Caco-2 (cell line): ENCODE data around the gene OTUD6A. TPM values are rescaled to one million over a fixed set of nuclear protein-coding genes. Genes with fewer than 3 reads are reported as not detected.

Experiments
- BruUV-seq: library from RNA; stranded (reverse); fragments of 400-500 nt; replicated peaks from 2 replicates; lab custom pipeline; 2021; lab: Mats Ljungman, UMichigan
- CTCF ChIA-PET: fragments of 300-600 bp; sonication (Branson Sonifier 250); formaldehyde crosslinking; loops from one replicate; lab custom pipeline; 2022; ENCODE audit warnings: antibody characterized with exemption; lab: Charles Lee
- POLR2A ChIA-PET: fragments of 300-600 bp; sonication (Branson Sonifier 250); formaldehyde crosslinking; loops from one replicate; lab custom pipeline; 2022; ENCODE audit warnings: antibody characterized with exemption; lab: Charles Lee
- DNase-seq, 2 experiments: peaks; one replicate each; pipeline versions ENCODE4 v3.0.0 to v3.0.0-alpha.2; 2020 to 2022
- H3K27me3 ChIP-seq: replicated peaks from 2 replicates; pipeline ENCODE4 v1.6.0; 2011; ENCODE audit warnings: low read length; ENCODE audit not compliant: control insufficient read depth, insufficient read depth
- H3K36me3 ChIP-seq: 2 replicates; pipeline ENCODE4 v1.5.1; 2011; ENCODE audit warnings: low read length; ENCODE audit not compliant: control insufficient read depth, insufficient read depth
- H3K4me1 ChIP-seq: fragments of 250-450 bp; sonication (Bioruptor Pico); 2 replicates; pipeline ENCODE4 v1.5.1; 2020; ENCODE audit warnings: mild to moderate bottlenecking
- H3K4me3 ChIP-seq: 2 replicates; pipeline ENCODE4 v1.5.1; 2011; ENCODE audit warnings: low read depth, mild to moderate bottlenecking, control low read depth, low read length
- H3K9me3 ChIP-seq: fragments of 250-450 bp; sonication (Bioruptor Pico); 2 replicates; pipeline ENCODE4 v1.5.1; 2020; ENCODE audit warnings: mild to moderate bottlenecking, moderate library complexity
- H3K27ac Mint-ChIP-seq: one replicate; pipeline ENCODE4 v1.8.0; 2022; ENCODE audit warnings: mixed read lengths; ENCODE audit not compliant: unreplicated experiment
- H3K27me3 Mint-ChIP-seq: one replicate; pipeline ENCODE4 v1.8.0; 2022; ENCODE audit warnings: mixed read lengths; ENCODE audit not compliant: insufficient read depth, unreplicated experiment
- H3K36me3 Mint-ChIP-seq: one replicate; pipeline ENCODE4 v1.8.0; 2022; ENCODE audit warnings: mild to moderate bottlenecking, mixed read lengths; ENCODE audit not compliant: insufficient read depth, unreplicated experiment
- H3K4me1 Mint-ChIP-seq: one replicate; pipeline ENCODE4 v1.8.0; 2022; ENCODE audit warnings: low read depth, mixed read lengths; ENCODE audit not compliant: unreplicated experiment
- H3K4me3 Mint-ChIP-seq: one replicate; pipeline ENCODE4 v1.8.0; 2022; ENCODE audit warnings: mild to moderate bottlenecking, moderate library complexity, mixed read lengths; ENCODE audit not compliant: unreplicated experiment
- H3K9me3 Mint-ChIP-seq: one replicate; pipeline ENCODE4 v1.8.0; 2022; ENCODE audit warnings: mixed read lengths; ENCODE audit not compliant: unreplicated experiment
- intact Hi-C: fragments of 100-400 bp; cut with micrococcal nuclease; formaldehyde crosslinking; loops from one replicate; pipeline ENCODE4 v1.10.0; 2022; ENCODE audit not compliant: unreplicated experiment
- total RNA-seq: library from RNA; stranded (reverse); gene quantifications from 2 replicates; pipeline ENCODE4 v1.2.3, GENCODE V29; 2022
- TF ChIP-seq, protein P1 (sequence below), 2 experiments: fragments of 200-600 bp in 1 of 2; IDR thresholded peaks; 1 replicate in 1 of 2; 2 replicates in 1 of 2; pipeline versions ENCODE4 v1.5.1 to v1.8.0; 2011 to 2022; ENCODE audit warnings: antibody characterized with exemption in 1 of 2, control low read depth in 1 of 2, inconsistent platforms in 1 of 2, low read depth in 1 of 2, low read length in 1 of 2, mild to moderate bottlenecking in 1 of 2, moderate library complexity in 1 of 2; ENCODE audit not compliant: insufficient read depth in 1 of 2, severe bottlenecking in 1 of 2, unreplicated experiment in 1 of 2

OTUD6A gene
- total RNA-seq, 1 experiment from 2014 or later, result not detected

- no peak for DNase-seq
- Mint-ChIP-seq H3K9me3 (no peaks in the 10 kb centered on the region), H3K27me3 (peaks cover 12% of the 10 kb centered on the region), H3K36me3 (no peaks in the 10 kb centered on the region), H3K27ac (no peak overlapping the region), H3K4me1 (no peaks in the 10 kb centered on the region), H3K4me3 (no peak overlapping the region)
- no TSS peak for BruUV-seq
- Histone ChIP-seq H3K36me3 (no peaks in the 10 kb centered on the region), H3K4me1 (no peaks in the 10 kb centered on the region), H3K9me3 (no peaks in the 10 kb centered on the region), H3K4me3 (no peak overlapping the region), H3K27me3 (no peaks in the 10 kb centered on the region)
- TF ChIP-seq, protein P1, sequence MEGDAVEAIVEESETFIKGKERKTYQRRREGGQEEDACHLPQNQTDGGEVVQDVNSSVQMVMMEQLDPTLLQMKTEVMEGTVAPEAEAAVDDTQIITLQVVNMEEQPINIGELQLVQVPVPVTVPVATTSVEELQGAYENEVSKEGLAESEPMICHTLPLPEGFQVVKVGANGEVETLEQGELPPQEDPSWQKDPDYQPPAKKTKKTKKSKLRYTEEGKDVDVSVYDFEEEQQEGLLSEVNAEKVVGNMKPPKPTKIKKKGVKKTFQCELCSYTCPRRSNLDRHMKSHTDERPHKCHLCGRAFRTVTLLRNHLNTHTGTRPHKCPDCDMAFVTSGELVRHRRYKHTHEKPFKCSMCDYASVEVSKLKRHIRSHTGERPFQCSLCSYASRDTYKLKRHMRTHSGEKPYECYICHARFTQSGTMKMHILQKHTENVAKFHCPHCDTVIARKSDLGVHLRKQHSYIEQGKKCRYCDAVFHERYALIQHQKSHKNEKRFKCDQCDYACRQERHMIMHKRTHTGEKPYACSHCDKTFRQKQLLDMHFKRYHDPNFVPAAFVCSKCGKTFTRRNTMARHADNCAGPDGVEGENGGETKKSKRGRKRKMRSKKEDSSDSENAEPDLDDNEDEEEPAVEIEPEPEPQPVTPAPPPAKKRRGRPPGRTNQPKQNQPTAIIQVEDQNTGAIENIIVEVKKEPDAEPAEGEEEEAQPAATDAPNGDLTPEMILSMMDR (IDR thresholded peaks at IDR 0.05; ENCODE audit: insufficient read depth in 1 of 2, low read depth in 1 of 2, low read length in 1 of 2, severe bottlenecking in 1 of 2, unreplicated experiment in 1 of 2), result no peak
- ChIA-PET CTCF (no interaction called here), POLR2A (no interaction called here)
- intact Hi-C loops, result no loop called here
Measured at GRCh38 chrX:70049406-70049805, 12.9 kb upstream of the OTUD6A start.

DNA sequence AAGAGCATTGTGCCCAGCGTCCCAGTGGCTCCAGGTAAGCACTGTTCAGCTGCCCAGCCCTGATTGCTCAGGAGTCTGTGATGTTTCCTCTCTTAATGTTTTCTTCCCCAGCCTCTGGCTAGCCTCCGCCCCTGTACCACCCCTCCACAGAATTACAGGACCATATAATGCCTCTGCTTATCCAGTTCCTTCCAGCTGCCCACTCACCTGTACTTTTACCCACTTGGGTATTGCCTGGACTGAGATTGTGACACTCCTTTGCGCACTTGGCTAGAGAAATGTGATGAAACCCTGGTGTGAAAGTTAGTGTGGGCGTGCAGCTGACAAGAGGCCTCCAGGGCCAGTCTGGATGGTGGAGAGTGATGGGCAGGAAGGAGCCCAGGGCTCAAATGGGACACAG is 12.3 kb upstream of the OTUD6A start, which contains the start of gene AWAT2:
AWAT2 (minus strand) TSS at position 14 of the 400 bp plus-strand sequence; CDS start at position 8, 6 bp downstream.
- ChIA-PET CTCF (no interaction called here), POLR2A (no interaction called here)
- Histone ChIP-seq H3K4me3 (no peak within 1 kb of the TSS), H3K36me3 (no peaks in the 10 kb centered on the region), H3K4me1 (no peaks in the 10 kb centered on the region), H3K9me3 (no peaks in the 10 kb centered on the region), H3K27me3 (no peaks in the 10 kb centered on the region)
- TF ChIP-seq, protein P1 (IDR thresholded peaks at IDR 0.05; ENCODE audit: insufficient read depth in 1 of 2, low read depth in 1 of 2, low read length in 1 of 2, severe bottlenecking in 1 of 2, unreplicated experiment in 1 of 2), result no peak
- no TSS peak for BruUV-seq
- no peaks in the 10 kb centered on the region for H3K4me1 Mint-ChIP-seq
- no peaks in the 10 kb centered on the region for H3K36me3 Mint-ChIP-seq
- DNase-seq, result no peak
- no peak within 1 kb of the TSS for H3K4me3 Mint-ChIP-seq
- peaks cover 9% of the 10 kb centered on the region for H3K27me3 Mint-ChIP-seq
- H3K27ac Mint-ChIP-seq, result no peak within 1 kb of the TSS
- intact Hi-C loops, result no loop called here
- no peaks in the 10 kb centered on the region for H3K9me3 Mint-ChIP-seq

DNA sequence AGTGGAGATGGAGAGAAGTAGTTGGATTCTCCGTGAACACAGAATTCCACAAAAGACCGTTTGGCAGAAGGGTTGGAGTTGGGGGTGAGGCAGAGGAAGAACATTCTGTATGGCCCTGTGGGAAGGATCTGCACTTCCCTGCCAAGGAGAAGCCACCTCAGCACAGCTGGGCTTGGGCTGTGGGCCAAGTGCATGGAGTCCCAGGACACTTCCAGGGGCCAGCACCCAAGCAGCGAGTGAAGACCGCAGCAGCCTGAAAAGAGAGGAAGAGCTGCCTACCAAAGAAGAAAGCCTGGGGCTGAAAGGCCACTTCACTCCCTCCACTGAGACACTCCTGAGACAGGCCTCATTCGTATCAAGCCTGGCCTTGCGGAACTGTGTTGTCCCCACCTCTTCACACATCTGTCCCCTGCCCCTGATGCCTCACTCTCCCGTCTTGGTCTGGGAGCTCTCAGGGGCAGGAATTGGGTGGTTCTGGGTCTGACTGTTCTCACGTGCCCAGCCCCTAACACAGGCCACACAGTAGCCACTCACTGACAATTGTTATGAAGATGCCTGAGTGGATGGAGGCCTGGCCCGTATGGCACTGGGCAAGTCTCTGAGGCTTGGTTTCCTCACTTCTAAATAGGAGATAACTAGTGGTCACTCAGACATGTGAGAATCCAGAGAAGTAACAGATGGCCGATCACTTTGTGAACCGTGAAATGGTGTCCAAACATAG is 9.2 kb upstream of the OTUD6A start:
- no TSS peak for BruUV-seq
- Histone ChIP-seq H3K4me3 (no peak overlapping the region), H3K9me3 (no peaks in the 10 kb centered on the region), H3K27me3 (no peaks in the 10 kb centered on the region), H3K4me1 (no peaks in the 10 kb centered on the region), H3K36me3 (no peaks in the 10 kb centered on the region)
- no peak for DNase-seq
- Mint-ChIP-seq H3K4me3 (no peak overlapping the region), H3K4me1 (no peaks in the 10 kb centered on the region), H3K27me3 (peaks cover 5% of the 10 kb centered on the region), H3K9me3 (no peaks in the 10 kb centered on the region), H3K36me3 (no peaks in the 10 kb centered on the region), H3K27ac (no peak overlapping the region)
- intact Hi-C loops, result no loop called here
- TF ChIP-seq, protein P1 (IDR thresholded peaks at IDR 0.05; ENCODE audit: insufficient read depth in 1 of 2, low read depth in 1 of 2, low read length in 1 of 2, severe bottlenecking in 1 of 2, unreplicated experiment in 1 of 2), result no peak
- ChIA-PET POLR2A (no interaction called here), CTCF (no interaction called here)
